OCI-LY1 (cell line): ENCODE results near the gene GPR52.

ENCODE experiments used
- H2AFZ ChIP-seq: fragments of 200-600 bp; sonication (generic), shearing (Covaris generic); 2 replicates; pipeline ENCODE4 v1.6.0; 2014; ENCODE audit warnings: antibody characterized with exemption, mild to moderate bottlenecking, low read length
- H3F3A ChIP-seq: fragments of 200-600 bp; sonication (generic), shearing (Covaris generic); 2 replicates; pipeline ENCODE4 v1.6.0; 2014; ENCODE audit warnings: mild to moderate bottlenecking, antibody characterized with exemption, low read length, moderate library complexity; ENCODE audit not compliant: insufficient read depth
- H3K27ac ChIP-seq: fragments of 200-600 bp; sonication (generic); 2 replicates; pipeline ENCODE4 v1.5.1; 2014; ENCODE audit warnings: low read length, mixed run types, mild to moderate bottlenecking, low read depth; ENCODE audit not compliant: poor library complexity, severe bottlenecking
- H3K27me3 ChIP-seq: fragments of 200-600 bp; sonication (generic); 2 replicates; pipeline ENCODE4 v1.6.0; 2014; ENCODE audit warnings: antibody characterized with exemption, mild to moderate bottlenecking, low read length, moderate library complexity; ENCODE audit not compliant: insufficient read depth
- H3K36me3 ChIP-seq: fragments of 200-600 bp; sonication (generic); 2 replicates; pipeline ENCODE4 v1.6.1; 2014; ENCODE audit warnings: mild to moderate bottlenecking, antibody characterized with exemption, low read length, moderate library complexity, mixed read lengths; ENCODE audit not compliant: insufficient read depth
- H3K4me1 ChIP-seq: fragments of 200-600 bp; sonication (generic); 2 replicates; pipeline ENCODE4 v1.5.1; 2014; ENCODE audit warnings: mild to moderate bottlenecking, low read length, moderate library complexity; ENCODE audit not compliant: insufficient read depth, severe bottlenecking
- H3K4me2 ChIP-seq: fragments of 200-600 bp; sonication (generic), shearing (Covaris generic); 2 replicates; pipeline ENCODE4 v1.6.1; 2014; ENCODE audit warnings: low read length
- H3K4me3 ChIP-seq: fragments of 200-600 bp; sonication (generic); 2 replicates; pipeline ENCODE4 v1.5.1; 2014; ENCODE audit warnings: low read length, low read depth, mild to moderate bottlenecking, mixed read lengths; ENCODE audit not compliant: poor library complexity, severe bottlenecking
- H3K79me2 ChIP-seq: fragments of 200-600 bp; shearing (Covaris generic); 2 replicates; pipeline ENCODE4 v1.6.1; 2016; ENCODE audit warnings: mixed run types, low read length, mixed read lengths; ENCODE audit not compliant: insufficient read depth
- H3K9ac ChIP-seq: fragments of 200-600 bp; sonication (generic), shearing (Covaris generic); 2 replicates; pipeline ENCODE4 v1.6.1; 2014; ENCODE audit warnings: mild to moderate bottlenecking, low read length, mixed read lengths
- H3K9me2 ChIP-seq: fragments of 200-600 bp; sonication (generic), shearing (Covaris generic); 2 replicates; pipeline ENCODE4 v1.6.1; 2014; ENCODE audit warnings: low read depth, mild to moderate bottlenecking, low read length, mixed read lengths
- H3K9me3 ChIP-seq: fragments of 200-600 bp; shearing (Covaris generic); 2 replicates; pipeline ENCODE4 v1.6.1; 2014; ENCODE audit warnings: low read length, mixed read lengths
- H4K20me1 ChIP-seq: fragments of 200-600 bp; sonication (generic), shearing (Covaris generic); 2 replicates; pipeline ENCODE4 v1.6.0; 2016; ENCODE audit warnings: mild to moderate bottlenecking, low read length; ENCODE audit not compliant: insufficient read depth
- EZH2 ChIP-seq: fragments of 200-600 bp; sonication (generic), shearing (Covaris generic); IDR thresholded peaks from 2 replicates; pipeline ENCODE4 v1.8.0; 2017; ENCODE audit warnings: borderline replicate concordance, mixed run types, mild to moderate bottlenecking, antibody characterized with exemption, low read length, moderate library complexity, mixed read lengths
- TF ChIP-seq, protein P1 (sequence below): fragments of 200-600 bp; sonication (generic), shearing (Covaris generic); IDR thresholded peaks from 2 replicates; pipeline ENCODE4 v1.5.1; 2017; ENCODE audit warnings: mild to moderate bottlenecking, antibody characterized with exemption, low read length, moderate library complexity, mixed read lengths

GPR52 gene

DNA sequence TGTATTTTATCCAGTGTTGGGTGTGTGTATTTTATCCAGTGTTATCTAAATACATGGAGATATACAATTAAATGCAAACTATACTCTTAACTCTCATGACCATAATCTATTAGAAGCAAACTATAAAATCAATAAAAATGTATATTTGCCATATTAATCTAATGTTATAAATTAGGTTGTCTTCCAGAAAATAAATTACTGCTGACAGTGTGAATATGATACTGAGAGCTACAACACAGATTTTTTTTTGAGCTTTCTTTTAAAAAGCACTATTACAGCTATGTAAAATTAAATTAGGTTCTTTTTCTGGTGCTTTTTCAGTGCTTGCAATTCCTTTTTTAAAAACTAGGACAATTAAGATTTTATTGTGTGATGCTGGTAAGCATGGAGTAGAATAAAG, 19.0 kb upstream of the GPR52 start:
- Histone ChIP-seq H3K4me2 (no peak overlapping the region), H3K79me2 (0 out of 2 replicates have a peak, but pooled peaks cover 4% of the 10 kb centered on the region), H3K9me2 (no peaks in the 10 kb centered on the region), H3K4me3 (no peak overlapping the region), H3K9me3 (no peaks in the 10 kb centered on the region), H3K4me1 (peaks cover 15% of the 10 kb centered on the region), H3K36me3 (peaks cover 7% of the 10 kb centered on the region; the same call in 1 of the 2 replicates), H4K20me1 (no peaks in the 10 kb centered on the region), H3K27ac (no peak overlapping the region), H3K9ac (no peak overlapping the region), H3F3A (no peaks in the 10 kb centered on the region), H2AFZ (no peak overlapping the region), H3K27me3 (no peaks in the 10 kb centered on the region)
- TF ChIP-seq, protein P1, sequence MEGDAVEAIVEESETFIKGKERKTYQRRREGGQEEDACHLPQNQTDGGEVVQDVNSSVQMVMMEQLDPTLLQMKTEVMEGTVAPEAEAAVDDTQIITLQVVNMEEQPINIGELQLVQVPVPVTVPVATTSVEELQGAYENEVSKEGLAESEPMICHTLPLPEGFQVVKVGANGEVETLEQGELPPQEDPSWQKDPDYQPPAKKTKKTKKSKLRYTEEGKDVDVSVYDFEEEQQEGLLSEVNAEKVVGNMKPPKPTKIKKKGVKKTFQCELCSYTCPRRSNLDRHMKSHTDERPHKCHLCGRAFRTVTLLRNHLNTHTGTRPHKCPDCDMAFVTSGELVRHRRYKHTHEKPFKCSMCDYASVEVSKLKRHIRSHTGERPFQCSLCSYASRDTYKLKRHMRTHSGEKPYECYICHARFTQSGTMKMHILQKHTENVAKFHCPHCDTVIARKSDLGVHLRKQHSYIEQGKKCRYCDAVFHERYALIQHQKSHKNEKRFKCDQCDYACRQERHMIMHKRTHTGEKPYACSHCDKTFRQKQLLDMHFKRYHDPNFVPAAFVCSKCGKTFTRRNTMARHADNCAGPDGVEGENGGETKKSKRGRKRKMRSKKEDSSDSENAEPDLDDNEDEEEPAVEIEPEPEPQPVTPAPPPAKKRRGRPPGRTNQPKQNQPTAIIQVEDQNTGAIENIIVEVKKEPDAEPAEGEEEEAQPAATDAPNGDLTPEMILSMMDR: no peak
- no peak for TF ChIP-seq EZH2

DNA sequence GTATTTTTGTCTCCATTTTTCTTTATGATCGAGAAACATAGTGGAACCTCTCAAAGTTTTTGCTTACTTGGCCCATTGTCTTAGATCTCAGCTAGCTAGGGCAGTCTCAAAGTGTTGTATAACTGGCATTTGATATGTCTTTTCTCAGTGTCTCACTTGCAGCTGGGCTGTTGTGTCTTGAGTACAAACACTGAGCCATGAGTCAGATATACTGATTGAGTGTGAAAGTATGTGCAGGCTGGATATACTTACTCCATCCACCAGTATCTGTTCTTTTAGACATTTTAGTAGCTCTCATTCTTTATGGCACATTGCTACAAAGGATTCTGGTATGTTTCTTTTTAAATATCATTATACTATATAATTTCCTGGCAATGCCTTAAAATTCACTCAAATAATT, 14.3 kb upstream of the GPR52 start:
- Histone ChIP-seq H3K27me3 (no peaks in the 10 kb centered on the region), H3K9me2 (no peaks in the 10 kb centered on the region), H2AFZ (no peak overlapping the region), H3K9me3 (no peaks in the 10 kb centered on the region), H3K9ac (no peak overlapping the region), H4K20me1 (no peaks in the 10 kb centered on the region), H3K4me1 (no peaks in the 10 kb centered on the region), H3K36me3 (peaks cover 16% of the 10 kb centered on the region), H3K4me3 (no peak overlapping the region), H3K4me2 (no peak overlapping the region), H3K27ac (no peak overlapping the region), H3K79me2 (0 out of 2 replicates have a peak, but pooled peaks cover 4% of the 10 kb centered on the region), H3F3A (no peaks in the 10 kb centered on the region)
- TF ChIP-seq, protein P1: no peak
- no peak for TF ChIP-seq EZH2

DNA sequence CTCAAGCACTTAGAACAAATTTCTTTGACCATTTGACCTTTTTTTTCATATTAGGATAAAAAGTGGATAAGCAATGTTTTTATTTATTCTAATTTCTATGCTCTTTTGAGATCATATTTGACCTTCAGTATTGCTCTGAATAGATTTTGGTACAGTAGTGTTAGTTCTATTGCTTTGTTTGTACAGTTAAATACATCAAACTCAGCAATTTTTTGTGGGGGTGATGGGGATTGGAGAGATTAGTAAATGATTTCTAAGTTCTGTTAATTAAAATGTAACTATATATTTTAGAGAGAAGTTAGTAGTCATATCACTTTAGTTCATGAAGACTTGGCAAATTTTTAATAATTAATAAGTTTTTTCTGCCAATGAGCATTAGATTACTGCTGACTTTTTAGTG, 2.4 kb upstream of the GPR52 start:
- no peaks in the 10 kb centered on the region for H3K79me2 ChIP-seq
- H3K9ac ChIP-seq: no peak overlapping the region
- no peak overlapping the region for H3K4me3 ChIP-seq
- no peak overlapping the region for H2AFZ ChIP-seq
- H3K36me3 ChIP-seq: peaks cover 10% of the 10 kb centered on the region; the same call in 1 of the 2 replicates
- no peak overlapping the region for H3K4me2 ChIP-seq
- peaks cover 5% of the 10 kb centered on the region for H3K4me1 ChIP-seq
- H3K9me3 ChIP-seq: no peaks in the 10 kb centered on the region
- H4K20me1 ChIP-seq: no peaks in the 10 kb centered on the region
- no peaks in the 10 kb centered on the region for H3F3A ChIP-seq
- TF ChIP-seq, protein P1: no peak
- no peak for TF ChIP-seq EZH2
- H3K9me2 ChIP-seq: no peaks in the 10 kb centered on the region
- H3K27ac ChIP-seq: no peak overlapping the region
- no peaks in the 10 kb centered on the region for H3K27me3 ChIP-seq
